Amniotic epithelial cell (primary cell): ENCODE measurements around the gene ARHGAP15.

Experiments
- DNase-seq: peaks from one replicate; pipeline ENCODE4 v3.0.0-alpha.2; 2010; ENCODE audit warnings: low read depth

The ARHGAP15 gene

DNA sequence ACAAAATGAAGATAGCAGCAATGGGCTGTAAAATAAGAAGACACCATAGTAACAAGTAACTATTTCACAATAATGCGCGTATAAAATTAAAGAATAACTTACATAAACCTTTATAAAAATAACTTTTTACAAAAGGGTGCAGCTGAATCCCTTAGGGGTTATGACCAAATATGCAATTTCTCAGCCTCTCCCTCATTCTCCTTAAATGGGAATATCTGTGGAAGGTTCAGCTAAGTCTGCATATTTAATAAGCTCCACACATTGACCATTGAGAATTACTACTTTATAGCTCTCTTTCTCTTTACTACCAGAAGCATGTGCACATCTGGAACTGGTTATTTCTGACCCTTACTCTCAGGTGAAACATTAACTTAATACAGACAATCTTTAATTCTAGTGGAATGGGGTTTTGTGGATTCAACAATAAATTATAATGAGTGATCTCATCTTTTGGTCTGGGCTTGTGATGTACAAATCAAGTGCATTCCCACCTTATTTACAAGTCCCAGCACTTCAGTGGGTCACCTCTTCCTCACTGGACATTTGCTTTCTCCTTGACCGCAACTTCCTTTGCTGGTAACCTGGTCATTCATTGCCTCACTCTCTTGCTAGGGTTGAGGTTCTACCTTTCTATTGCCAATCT is 15.7 kb downstream of the ARHGAP15 start:
- DNase-seq: no peak

DNA sequence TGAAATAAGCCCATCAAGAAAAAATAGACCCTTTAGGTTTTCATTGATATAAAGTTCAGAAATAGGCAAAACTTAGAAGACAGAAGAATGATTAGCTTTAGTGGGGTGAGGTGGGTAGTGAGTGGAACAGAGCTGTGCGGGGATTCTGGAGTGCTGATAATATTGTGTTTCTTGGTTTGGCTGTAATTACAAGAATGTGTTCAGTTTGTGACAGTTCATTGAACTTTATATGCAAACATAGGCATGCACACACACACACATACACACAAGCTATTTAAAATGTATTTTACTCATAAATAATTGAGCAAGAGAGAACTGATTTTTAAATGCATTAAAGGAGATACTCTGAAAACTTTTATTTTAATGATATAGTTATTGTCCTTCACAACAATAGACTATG is 17.1 kb downstream of the ARHGAP15 start:
- DNase-seq: no peak

DNA sequence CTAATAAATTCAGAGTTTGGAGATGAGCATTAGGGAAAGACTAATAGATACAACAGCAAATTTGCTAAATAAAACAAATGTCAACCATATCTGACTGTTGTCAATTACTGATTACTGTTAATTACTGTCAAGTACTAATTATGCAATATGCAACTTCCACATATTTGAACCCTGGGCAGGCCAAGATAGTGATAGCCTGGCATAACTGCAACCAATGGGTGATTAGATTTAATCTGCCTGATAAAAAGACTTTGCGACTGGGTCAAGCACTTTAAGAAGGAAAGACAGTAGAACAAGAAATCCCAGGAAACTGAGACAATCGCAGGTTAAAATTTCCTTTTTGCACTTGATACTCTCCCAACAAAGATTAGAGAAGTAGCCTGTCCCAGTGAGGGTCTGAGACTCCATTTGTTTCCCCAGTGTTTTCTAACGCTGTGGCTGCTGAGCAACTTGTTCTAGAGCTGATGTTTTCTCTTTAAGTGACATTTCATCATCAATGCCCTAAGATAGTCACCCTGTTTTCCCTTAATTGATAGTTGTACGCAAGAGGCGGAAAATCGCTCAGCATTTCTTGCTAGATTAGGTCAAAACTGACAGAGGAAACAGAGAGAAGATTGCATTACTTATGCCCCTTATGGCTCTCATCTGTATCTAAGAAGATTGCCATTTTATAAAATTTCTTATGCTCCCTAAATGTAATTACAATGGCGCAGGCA is 17.8 kb downstream of the ARHGAP15 start:
- DNase-seq: no peak

DNA sequence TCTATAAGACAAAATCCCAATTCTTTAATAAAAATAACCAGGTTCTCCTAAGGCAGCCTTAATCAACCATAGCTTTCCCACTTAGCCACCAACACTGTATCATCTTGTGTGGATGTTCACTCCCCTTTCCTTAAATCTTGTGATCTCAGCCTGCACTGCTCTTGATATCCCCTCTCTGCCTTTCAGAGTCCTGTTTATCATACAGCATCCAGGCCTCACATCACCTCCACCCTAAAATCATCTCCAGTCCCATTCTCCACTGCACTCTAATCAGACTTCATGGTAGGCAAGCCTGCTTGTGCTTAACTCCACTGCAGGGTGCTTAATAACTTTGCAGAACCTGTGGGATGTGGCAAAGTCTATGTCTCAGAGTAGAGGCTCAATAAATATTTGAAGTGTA is 18.8 kb downstream of the ARHGAP15 start:
- no peak for DNase-seq

DNA sequence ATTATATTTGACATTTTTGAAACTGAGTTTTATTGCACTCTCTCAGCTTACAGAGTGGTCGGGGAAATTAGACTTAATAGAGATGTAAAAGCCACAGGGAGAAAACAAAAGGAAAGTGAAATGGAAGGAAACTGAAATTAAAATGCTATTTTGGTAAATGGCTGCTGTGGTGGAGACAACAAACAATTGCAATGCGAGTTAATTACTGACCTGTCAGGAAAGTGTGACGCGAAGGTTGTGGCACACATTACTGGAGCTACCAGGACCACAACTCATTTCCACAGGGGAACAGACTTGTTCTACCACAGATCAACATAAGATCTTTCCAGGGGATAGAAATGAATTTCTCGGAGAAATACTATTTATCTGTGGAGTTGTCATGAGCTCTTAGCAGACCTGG is 19.5 kb downstream of the ARHGAP15 start:
- DNase-seq: no peak

DNA sequence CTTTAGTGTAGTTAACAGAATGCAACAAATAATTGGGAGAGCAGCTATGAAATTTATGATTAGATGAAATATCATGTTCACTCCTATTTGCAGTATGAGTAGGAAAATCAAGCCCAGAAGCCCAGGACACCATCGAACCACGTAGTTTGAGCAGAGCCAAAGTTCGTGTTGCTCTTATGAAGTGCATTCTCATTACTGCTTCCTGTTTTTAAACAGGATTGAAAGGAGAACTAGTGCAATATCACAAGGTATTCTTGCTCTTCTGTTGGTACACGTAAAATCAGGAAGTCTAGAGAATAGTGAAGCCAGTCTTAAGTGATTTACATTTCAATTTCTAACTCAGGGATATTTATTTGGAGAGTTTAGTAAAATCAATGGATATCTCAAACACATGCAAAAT is 21.1 kb downstream of the ARHGAP15 start:
- DNase-seq: no peak

DNA sequence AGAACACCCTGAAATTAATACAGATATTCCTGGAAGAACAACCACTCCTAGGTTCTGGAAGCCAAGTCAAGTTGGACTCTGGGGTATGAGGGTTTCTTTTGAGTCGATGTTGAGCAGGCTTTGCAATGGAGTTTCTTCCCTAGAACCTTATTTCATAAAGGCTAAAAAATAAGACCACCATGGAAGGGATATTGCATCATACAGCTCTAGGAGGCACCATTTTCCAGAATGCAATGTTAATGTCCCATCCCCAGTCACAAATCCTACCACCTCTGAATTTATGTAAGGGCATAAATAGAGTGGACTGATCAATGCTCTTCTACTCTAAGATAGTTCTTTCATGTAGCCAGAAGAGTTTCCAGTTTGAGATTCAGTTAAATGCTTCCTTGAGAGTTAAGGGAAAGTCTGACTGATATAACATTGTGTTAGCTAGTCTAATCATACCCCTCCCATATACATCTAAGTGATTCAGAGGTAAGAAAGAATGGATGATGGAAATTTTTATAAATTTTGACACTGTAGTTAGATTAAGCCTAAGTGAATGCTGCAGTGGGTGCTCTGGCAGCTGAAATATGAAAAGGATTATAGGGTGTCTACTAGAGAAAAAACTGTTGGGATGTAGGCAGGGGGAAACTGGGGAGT is 22.0 kb downstream of the ARHGAP15 start:
- no peak for DNase-seq

DNA sequence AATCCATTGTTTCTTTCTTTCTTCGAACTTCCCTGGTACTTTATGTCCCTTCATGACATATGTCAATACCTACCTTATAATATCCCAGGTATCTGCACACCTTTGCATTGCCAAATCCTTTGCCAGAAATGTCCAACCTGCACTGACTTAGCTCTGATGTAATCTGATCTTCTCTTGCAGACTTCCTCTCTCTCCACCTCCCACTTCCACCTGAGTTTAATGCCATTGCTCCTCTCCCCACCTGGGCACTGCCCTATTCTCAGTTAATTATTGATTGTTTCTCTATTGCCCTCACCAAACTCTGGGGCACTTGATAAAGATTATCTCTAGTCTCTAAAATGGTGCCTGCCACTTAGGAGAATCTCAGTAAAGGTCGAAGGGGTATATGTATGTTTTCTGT is 23.0 kb downstream of the ARHGAP15 start:
- no peak for DNase-seq

DNA sequence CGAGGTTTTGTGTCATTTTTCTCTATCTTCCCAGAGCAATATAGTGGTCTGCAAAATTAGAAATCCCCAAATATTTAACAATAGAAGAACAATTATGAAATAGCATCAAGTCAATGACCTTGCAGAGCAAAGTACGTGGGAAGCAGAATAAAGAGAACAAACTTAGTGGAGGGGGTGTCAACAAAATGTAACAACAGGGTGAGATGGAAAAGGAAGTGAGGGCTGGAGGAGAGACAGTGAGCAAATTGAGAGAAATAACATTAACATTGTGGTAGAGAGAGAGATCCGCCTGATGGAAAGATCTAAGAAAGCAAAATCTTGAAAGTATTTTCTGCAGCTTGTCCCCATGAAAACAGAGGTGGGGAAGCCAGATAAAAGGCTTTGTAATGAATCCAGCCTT is 23.4 kb downstream of the ARHGAP15 start:
- no peak for DNase-seq

DNA sequence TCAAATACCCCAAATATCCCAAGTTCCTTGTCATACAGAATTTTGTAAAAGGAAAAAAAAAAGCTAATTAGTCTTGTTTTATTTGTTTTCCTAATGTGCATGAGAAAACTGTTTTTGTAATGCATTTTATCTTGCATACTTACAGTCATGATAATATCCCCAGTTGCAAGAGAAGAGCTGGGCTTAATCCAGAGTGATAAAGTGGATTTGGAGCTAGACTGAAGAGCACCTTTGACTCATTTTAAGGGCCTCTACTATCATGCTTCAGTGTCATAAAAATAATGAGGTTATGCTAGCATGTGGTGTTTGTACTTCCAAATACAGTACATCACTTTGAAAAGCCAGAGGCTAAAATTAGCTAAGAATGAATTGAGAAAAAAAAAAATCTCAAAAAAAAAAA is 26.4 kb downstream of the ARHGAP15 start:
- peak; percentile 8 for DNase-seq

DNA sequence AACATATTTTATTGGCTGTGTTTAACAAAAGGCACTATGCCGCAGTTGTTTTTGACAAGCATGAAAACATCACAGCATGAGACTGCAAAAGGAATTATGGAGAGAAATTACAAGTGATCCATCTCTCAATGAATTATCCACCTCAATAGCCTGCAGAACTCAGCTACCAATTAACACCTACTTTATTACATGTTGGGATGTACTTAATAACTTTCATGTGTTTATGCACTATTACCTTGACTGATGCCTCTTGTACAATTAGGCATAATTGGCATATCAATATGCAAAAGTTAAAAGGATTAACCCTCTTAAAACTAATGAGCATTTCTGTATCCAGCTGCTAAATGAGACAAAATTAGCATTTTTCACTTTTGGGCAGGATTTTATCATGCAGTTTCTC is 27.8 kb downstream of the ARHGAP15 start:
- no peak for DNase-seq

DNA sequence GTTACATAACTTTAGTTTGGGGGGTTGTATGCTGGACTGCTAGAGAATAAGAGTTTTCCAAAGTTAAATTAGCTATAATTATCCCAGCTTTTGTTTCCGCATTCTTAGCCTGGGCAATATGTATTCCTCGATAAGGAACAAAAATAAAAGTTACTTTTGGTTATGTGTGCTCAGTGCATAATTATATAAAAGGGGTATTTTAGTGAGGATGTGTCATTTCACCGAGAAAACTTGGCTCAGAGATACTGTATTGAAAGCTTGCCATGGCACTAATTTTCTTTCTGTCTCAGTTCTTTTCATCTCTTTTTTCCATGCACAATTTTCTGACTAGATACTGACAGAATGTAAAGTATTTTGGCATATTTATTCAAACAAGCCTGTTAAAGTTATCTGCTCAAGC is 28.2 kb downstream of the ARHGAP15 start:
- DNase-seq: no peak

DNA sequence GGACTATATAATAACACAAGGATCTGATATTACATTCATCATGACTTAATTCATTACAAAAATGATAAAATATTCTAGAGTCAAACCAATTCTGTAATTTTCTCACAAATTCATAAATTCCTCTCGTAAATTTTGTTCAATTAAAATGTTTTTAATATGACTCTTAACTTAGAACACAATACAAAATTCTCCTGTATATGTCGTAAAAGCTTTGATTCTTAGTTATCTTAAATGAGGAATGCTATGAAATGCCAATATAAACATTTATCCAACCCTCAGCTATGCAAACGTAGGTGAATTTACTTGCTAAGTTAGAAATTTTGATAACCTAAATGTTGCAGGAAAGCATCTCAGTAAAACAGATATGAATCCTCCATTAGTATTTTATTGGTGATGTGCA is 28.9 kb downstream of the ARHGAP15 start:
- DNase-seq: no peak

DNA sequence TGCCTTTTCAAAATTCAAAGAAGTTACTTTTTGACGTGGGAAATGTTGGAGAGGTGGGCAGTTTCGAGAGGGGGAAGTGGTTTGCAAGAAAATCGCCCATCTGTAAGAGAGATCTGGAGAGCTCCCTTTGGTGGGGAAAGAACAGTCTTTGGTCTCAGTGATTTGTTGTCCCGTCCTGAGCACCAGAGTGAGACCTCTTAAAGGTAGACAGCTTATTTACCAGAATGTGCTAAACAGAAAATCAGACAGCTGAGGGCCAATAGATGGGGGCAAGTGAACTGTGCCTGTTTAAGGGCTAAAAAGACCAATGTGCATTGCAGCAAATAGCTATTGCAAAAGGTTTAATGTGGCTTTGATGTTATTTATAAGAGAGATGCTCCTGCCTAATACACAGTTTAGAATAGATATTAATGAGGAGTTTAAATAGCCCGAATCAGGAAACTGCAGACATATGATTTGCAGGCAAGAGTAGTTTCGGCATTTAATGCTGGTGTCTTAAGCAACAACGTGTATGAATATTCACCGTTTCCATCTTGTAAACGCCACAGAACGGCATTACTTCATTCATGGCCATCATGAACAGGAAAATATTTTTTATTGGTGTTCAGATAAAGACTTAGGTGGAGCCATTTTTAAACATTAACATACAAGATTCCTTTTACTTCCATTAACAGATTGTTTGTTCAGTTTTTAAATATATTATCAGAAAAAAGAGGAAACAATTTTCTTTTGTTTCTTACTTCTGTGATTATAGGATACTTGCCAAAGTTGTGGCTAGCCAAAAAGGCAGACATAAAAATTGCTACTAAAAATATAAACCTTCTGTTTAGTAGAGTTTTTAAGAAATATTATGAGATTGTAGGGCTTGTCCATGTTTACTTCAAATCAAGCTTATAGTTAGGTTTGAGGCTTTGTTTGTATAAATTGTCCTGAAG is 29.6 kb downstream of the ARHGAP15 start:
- DNase-seq: no peak

DNA sequence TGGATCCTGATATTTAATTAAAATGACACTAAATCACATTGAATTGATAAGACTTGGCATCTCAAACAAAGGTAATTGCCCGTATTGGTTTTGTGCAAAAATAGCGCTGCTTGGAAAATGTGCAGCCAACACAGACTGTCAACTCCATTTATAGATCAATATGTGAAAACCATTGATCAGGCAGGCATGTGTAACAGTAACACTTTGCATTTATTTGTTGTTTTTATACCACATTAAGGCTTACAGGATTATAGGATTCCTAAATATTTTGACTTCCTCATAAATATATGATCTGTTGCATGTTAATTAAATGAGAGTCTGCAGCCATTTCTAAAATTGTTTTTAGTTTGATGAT is 30.2 kb downstream of the ARHGAP15 start:
- no peak for DNase-seq

DNA sequence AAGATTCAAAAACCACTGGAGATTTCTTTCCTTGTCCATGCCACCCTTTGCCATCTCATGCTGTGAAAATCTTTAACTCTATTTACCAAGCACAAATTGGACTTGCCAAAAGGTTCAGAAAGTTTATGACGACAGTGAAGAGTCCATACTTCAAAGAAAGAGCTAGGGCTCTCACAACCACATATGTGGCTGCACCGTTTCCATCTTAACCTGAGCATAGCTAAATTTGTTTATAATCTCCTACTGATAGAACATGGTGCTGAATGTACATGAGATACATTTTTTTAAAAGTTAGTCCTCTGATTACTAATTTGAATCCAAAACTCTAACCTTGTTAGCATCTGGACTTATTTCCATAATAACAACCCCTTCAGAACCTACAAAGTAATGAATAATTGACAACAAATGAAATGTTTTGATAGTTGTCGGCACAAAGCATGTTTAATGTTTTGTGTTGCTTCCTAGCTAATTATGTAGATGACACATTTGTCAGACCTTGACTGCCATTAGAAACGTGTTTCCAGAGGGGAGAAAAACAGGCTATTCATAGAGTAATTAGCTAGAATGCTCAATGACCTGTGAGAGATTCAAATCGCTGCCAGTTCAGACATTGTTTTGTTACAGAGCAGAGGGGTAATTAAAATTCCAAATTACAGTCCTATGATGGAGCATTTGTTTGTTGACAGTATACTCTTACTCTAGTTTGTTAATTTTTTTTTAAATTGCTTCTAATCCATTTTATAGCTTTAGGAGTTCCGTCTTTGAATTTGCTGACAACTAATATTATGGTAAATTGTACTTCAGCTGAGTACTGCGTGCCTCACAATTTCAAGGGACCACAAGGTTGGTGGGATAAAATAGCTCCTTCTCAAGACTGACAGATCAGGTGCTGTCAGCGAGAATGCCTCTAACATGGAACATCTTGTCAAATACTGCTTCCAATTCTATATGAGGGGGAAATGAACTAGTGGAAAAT is 31.8 kb downstream of the ARHGAP15 start:
- DNase-seq: no peak

DNA sequence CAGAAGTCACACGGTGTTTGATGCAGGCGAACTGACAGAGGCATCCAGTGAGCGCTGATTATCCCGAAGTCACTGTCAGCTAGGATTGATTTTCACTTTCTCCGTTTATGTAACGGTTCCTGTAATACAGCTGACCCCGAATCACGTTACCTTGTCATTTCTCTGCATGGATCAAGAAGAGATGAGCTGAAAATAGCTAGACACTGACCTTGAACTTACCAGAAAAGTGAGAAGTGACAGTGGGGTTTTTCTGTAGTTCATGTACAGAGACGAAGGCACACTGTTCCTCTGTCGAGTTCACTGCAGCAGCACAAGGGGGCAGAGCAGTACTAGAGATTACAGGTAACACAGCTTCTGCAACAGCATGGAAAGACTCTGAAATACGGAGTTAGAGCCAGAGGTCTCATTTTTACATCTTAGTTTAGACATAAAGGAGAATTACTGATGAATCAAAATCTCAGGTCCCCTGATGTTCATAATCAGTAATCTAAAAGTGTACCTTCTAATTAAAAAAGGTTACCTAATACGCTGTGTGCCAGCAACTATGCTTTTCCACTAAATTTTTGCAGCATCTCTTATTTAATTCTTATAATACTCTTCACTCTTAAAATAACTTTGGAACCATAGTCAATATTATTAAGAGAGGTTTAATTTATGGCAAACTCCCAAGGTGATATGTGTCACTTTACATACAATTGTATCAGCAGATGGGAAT is 33.1 kb downstream of the ARHGAP15 start:
- DNase-seq: peak; percentile 55

DNA sequence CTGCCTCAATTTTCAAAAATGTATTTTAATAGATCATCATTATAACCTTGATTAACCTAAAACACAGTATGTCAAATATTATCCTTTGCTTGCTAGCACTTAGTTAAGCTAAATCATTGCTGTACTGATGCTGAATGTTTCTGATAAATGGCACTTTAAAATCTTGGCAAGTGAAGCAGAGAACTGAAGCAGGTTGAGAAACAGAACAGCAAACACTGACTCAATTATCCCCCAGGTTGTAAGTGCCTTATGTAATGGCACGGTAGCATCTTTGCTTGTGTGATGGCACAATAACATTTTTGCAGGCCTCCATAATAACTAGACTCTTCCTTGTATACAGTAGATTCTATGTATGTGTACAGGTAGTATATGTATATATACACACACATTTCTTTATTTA is 33.8 kb downstream of the ARHGAP15 start:
- DNase-seq: no peak

DNA sequence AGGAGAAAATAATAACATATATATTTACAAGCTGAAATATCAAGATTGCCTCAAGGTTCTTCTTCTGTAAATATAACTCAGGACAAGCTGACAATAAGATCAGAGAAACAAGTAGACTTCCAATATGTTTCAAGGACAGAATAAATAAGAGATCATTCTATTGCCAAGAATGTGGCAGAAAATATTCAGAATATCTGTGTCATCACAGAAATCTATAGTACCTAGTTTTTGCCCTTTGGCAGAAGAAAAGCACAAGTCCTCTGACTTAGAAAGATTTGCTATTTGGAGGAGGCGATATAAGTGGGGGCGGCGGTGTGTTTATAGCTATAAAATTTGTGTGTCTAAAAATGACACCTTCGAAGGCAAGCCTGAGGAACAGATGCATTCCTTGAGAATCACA is 34.3 kb downstream of the ARHGAP15 start:
- DNase-seq: no peak

DNA sequence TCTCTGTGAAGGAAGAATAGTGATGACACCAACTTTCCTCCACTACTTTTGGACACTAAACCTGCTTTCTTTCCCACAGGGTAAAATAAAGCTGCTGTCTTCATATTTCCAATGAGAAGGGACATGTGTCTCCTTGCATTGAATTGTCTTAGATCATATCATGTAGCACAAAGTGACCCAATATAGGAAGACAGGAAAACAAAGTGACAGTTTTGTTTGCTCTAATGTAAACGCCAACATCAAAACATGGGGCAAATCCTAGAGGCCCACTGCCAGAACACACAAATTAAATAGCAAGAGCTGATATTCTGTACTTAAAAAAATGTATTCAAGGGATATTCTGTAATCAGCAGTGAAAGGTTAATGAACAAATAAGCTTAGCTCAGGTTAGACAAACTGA is 36.1 kb downstream of the ARHGAP15 start:
- no peak for DNase-seq

DNA sequence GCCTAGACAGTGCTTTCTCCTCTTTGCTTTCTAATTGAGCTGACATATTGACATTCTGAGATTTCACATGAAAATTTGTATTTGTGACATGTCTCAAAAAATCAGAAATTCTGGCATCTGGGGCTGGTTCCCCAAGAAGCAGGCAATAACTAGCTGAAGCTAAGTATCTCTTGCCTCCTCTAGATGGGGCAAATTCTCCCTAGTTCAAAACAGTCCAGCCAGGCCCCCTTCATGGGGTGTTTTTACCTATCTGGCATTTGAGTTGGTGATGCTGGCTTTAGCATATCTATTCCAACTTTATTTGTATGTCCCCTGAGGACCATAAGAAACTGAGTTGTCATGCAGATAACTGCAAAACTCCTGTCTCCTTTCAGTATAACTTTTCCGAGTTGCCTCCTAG is 39.9 kb downstream of the ARHGAP15 start:
- DNase-seq: no peak
